ENCODE data around the gene PHETA1.

PHETA1 gene, protein sequence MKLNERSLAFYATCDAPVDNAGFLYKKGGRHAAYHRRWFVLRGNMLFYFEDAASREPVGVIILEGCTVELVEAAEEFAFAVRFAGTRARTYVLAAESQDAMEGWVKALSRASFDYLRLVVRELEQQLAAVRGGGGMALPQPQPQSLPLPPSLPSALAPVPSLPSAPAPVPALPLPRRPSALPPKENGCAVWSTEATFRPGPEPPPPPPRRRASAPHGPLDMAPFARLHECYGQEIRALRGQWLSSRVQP

DNA sequence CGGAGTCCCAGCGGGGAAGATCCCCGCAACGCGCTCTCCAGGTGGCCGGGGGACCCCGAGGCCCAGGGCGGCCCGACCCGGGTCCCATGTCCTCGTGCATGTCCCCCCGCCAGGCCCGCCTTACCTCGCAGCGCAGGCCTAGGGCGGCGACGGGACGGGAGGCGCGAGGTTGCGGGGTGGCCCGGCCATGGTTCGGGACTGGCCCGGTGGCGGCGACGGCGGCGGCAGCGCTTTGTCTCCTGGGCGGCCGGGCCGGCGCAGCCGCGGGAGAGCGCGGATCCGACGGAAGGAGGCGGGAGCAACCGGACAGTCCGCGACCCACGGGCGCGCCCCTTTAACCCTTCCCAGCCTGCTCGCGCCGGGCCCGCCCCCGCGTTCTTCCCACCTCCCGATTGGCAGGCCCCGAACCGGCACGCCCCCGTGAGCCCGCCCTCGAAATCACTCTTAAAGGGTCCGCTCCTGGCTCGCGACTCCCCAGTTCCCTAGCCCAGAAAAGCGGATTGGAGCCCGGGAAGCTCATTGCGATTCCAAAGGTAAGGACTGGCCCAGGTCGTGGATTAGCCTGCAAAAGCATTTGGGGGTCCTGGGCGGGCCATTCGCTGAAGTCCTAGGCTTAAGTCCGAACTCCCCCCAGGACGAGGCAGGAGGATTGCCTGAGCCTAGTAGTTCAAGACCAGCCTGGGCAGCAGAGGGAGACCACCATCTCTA, at the start of gene PHETA1:
Gene PHETA1, minus strand, starts transcription at position 308 of the 708 bp plus-strand sequence. CDS start 5,668 bp downstream, outside the sequence.
- DNase-seq, result peak; percentile 93

DNA sequence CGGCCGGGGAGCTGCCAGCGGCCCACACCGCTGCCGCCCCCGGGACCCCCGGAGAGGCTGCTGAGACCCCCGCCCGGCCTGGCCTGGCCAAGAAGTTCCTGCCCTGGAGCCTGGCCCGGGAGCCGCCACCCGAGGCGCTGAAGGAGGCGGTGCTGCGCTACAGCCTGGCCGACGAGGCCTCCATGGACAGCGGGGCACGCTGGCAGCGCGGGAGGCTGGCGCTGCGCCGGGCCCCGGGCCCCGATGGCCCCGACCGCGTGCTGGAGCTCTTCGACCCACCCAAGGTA, 49.6 kb upstream of the PHETA1 start:
- no peak for DNase-seq

DNA sequence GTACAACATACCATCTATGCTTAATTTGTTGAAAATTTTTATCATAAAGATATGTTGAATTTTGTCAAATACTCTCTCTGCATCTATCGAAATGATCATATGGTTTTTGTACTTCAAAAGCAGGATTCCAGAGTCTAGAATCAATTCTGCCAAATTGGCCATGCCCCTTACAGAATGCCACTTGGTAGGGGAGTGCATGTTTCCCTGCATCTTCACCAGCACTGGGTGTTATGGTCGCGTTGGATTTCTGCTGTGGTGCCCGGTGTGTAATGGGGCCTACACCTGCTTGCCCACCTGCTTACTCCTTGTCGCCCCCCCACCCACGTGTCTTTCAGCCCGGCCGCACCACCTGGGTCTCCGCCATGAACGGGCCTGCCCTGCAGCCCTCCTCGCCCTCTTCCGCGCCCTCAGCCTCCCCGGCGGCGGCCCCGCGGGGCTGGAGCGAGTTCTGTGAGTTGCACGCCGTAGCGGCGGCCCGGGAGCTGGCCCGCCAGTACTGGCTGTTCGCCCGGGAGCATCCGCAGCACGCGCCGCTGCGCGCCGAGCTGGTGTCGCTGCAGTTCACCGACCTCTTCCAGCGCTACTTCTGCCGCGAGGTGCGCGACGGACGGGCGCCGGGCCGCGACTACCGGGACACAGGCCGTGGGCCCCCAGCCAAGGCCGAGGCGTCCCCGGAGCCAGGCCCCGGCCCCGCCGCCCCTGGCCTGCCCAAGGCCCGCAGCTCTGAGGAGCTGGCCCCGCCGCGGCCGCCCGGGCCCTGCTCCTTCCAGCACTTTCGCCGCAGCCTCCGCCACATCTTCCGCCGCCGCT, 49.1 kb upstream of the PHETA1 start:
- no peak for DNase-seq

DNA sequence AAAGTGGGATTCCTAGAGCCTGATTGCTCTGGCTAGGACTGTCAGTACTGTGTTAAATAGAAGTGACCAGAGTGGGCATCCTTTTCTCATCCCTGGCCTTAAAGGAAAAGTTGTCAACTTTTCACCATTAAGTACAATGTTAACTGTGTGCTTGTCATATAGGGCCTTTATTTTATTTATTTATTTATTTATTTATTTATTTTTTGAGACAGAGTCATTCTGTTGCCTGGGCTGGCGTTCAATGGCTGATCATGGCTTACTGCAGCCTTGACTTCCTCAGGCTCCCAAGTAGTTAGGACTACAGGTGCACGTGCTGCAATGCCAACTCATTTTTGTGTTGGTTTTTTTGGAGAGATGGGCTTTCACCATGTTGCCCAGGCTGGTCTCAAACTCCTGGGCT, 48.4 kb upstream of the PHETA1 start:
- no peak for DNase-seq

DNA sequence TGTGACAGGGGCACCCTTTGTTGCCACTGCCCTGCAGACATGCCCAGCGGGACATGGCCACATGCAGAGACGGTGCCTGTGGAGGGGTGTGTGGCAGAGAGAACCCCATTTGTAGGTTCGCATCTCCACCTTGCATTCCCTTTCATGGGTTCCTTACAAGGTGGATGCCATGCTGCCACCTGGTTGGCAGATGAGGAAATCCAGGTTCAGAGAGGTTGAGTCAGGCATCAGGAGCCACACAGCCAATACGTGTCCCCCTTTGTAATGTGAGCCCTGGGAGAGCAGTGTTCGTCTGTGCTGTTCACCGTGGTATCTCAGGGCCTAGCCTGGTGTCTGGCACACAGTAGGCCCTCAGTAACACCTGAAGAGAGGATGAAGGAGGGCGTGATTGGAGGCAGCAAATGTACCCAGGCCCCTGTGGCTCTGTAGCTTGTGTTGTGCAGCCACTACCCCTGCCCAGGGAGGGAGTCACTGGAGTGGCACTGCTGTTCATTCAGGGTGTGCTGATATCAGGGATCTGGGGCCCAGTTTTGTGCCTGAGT, 45.9 kb upstream of the PHETA1 start:
- no peak for DNase-seq

GRCh38 chr12:111413442-111414086, 44.7 kb upstream of the PHETA1 start:
- DNase-seq, result peak; percentile 89

GRCh38 chr12:111412830-111413441, 44.0 kb upstream of the PHETA1 start:
- no peak for DNase-seq

DNA sequence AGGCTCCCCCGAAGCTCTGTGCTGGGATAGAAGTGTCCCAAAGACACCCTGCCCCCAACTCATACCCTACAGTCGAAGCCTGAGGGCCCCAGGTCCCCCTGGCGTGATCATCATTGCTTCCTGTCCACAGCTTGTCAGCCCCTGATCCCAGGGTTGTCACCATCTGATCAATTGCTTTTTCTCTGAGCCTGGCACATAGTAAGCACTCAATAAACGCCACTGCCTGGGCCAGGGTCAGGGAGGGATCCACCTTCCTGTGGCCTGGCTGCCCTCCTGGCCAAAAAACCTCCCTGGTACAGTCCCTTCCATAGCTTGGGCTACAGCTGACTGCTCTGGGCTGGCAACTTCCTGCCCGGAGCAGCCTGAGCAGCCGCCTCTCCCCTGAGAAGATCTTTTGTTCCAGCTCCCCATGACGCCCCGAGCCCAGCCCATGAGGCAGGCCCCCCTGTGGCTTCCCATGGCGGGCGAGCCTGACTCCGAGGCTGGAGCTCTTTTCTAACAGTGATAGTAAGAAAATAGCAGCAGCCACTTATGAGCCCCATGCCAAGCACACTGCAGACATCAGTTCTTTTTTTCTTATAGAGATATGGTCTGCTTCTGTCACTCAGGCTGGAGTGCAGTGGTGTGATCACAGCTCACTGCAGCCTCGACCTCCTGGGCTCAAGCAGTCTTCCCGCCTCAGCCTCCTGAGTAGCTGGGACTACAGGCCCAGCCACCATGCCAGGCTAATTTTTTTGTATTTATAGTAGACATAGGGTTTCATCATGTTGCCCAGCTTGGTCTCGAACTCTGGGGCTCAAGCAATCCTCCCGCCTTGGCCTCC, 43.3 kb upstream of the PHETA1 start:
- no peak for DNase-seq

DNA sequence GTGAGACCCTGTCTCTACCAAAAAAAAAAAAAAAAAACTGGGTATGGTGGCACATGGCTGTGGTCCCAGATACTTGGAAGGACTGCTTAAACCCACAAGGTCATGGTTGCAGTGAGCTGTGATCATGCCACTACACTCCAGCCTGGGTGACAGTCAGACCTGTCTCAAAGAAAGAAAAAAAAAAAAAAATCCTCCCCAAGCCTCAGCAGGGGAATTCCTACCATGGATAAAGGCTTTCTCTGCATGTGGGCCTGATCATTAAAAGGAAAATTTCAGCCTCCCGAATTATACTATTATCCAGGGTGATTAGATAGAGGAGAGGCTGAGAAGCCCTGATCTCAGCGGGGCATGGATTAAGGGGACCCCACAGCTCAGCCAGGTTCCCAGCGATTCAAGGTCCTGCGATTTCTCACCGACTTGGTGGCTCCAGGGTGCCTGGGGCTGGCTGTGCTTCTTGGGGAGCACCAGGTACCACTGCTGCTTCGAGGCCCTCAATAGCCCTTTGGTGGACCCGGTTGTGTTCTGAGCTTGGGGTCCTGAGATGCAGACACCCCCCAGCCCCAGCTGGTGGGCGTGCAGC, 42.4 kb upstream of the PHETA1 start:
- no peak for DNase-seq

DNA sequence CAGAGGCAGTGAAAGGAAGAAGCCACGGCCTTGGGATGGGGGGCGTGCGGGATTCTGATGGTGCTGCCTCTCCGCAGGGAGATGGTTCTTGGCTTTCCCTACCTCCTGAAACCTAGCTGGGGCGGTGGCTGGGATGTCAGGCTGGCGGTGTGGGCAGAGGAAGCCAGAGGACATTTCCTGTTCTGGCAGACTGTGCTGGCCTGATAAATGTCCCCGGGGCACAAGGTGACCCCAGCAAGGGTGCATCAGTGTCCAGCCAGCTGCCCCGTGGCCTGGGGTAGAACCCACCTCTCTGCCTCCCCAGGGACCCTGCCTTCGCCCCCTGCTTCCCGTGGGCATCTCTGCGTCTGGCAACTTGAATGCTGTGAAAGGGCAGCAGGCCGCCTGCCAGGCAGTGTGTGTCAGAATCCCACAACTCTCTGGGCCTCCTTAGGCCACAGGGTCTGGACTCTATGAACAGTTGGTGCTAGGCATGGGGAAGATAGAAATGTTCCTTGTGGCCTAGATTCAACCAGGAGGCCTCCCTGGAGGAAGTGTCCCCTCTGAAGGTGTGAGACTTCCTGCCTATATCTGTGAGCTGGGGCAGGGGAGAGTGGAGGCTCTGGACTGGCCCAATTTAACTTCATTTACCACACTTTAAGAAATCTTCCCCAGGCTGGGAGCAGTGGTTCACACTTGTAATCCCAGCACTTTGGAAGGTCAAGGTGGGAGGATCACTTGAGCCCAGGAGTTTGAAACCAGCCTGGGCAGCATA, 41.7 kb upstream of the PHETA1 start:
- peak; percentile 40 for DNase-seq

- peak; percentile 70 for DNase-seq
Measured at GRCh38 chr12:111409780-111410430, 41.0 kb upstream of the PHETA1 start.

GRCh38 chr12:111409403-111409779, 40.5 kb upstream of the PHETA1 start:
- no peak for DNase-seq

DNA sequence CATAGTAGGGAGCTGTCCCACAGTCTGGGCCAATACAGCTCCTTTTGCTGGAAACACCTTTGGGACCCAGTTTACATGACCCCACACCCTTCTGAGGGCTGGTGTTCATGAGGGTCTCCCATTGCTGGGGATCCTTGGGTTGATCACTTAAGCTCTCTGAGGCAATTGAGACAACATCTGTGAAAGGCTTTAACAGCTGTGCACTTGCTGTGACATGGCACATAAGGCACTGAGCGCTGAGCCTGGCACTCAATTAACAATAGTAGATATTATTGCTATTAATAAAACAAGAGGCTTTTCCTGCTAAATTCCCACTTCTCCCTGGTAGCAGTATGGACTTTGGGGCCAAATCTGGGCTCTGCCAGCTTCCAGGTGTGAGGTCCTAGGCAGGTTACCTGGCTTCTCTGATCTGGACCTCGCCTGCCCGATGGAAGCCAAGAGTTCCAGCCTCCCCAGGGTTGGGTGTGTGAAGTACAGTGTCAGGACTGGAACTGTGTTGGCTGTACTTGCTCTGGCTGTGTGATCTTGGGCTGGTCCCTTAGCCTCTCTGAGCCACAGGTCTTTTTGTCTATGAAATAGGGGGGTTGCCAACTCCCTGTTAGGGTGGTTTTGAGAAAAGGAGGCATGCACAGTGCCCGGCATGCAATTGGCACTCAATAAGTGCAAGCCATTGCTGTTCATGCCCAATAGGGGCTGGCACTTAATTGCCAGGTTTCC, 39.9 kb upstream of the PHETA1 start:
- DNase-seq, result no peak

GRCh38 chr12:111408116-111408440, 39.2 kb upstream of the PHETA1 start:
- peak; percentile 95 for DNase-seq

DNA sequence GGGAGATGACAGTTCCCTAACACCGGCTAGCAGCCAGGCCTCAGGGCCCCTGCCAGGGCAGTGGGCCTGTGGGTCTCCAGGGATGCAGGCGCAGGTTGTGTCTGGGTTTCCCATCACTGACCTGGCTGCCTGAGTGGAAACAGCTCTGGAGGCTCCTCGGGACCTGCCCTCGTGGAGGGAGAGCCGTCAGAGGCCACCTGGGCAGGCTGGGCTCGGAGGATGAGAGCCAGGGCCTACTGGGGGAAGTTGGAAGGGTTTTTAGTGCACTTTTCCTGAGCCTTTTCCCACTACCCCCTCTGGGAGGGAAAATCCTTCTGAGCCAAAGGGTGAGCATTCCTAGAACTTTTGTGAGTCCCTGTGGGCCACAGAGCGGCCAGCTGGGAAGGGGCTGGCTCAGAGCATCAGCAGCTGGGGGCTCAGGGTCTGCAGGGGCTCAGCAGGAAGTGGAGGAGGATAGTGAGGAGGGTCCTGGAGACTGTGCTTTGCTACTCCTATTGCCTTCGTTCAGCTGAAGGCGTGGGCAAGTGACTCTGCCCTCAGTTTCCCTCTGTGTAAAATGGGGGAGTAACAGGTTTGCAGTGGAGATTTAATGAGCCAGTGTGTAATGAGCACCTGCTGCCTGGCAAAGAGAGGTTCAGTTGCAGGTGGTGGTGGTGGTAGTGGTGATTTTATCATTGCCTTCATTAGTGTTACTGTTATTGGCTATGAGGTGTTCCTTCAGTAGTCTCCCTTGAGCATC, 38.7 kb upstream of the PHETA1 start:
- no peak for DNase-seq

- peak; percentile 91 for DNase-seq
Measured at GRCh38 chr12:111406474-111407376, 37.8 kb upstream of the PHETA1 start.

GRCh38 chr12:111405859-111406473, 37.1 kb upstream of the PHETA1 start, which contains the start of gene SH2B3:
TSS of gene SH2B3 (plus strand) at chr12:111405923. CDS start at chr12:111418146, 12,223 bp downstream.
- no peak for DNase-seq
